ENCODE results near the gene SLITRK2.

DNA sequence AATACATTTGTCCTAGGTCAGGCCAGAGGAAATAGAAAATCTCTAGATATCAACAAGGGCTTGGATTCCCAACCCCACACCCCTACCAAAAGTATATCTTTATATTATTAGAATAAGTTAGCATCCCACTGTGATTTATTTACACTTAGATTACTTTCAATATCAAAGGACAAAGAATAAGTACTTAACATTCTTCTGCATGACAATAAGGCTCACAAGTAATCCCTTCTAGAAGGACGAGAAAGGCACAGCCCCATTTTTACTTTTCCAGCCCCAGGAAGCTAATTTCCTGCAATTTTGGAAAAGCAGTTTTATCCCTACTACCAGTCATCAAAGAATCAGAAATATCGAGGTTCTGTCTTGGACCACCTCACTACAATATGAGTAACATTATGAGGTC is 14.1 kb upstream of the SLITRK2 start:
- TF ChIP-seq CTCF (IDR thresholded peaks at IDR 0.05) = no peak
- no peak for TF ChIP-seq POLR2A (IDR thresholded peaks at IDR 0.05)
- TF ChIP-seq EP300 (IDR thresholded peaks at IDR 0.05) = no peak
- no peak for TF ChIP-seq POLR2AphosphoS5 (IDR thresholded peaks at IDR 0.05)
